K562 (cell line): ENCODE measurements around the gene CLDN5.

Source experiments
- CBX3 ChIP-seq, 2 experiments: IDR thresholded peaks; 1 replicate in 1 of 2; 2 replicates in 1 of 2; pipeline ENCODE4 v1.6.1; 2012; ENCODE audit warnings: inconsistent platforms in 2 of 2, low read length in 2 of 2, borderline replicate concordance in 1 of 2, control low read depth in 1 of 2
- CTCF ChIP-seq, 3 experiments: IDR thresholded peaks in 2 of 3; conservative IDR thresholded peaks in 1 of 3; 2 replicates each; pipeline ENCODE4 v1.5.1; 2011 to 2012; ENCODE audit warnings: low read length in 3 of 3, mild to moderate bottlenecking in 3 of 3, control low read depth in 2 of 3, improper control_type of control experiment in 1 of 3, inconsistent platforms in 1 of 3, low read depth in 1 of 3, mixed read lengths in 1 of 3, moderate library complexity in 1 of 3; ENCODE audit not compliant: insufficient read depth in 2 of 3
- ELK1 ChIP-seq: sonication (generic); formaldehyde crosslinking; IDR thresholded peaks from 2 replicates; pipeline ENCODE4 v1.8.1; 2022; ENCODE audit warnings: missing genetic modification reagents
- RAD21 ChIP-seq, 2 experiments: fragments of 250-450 bp in 1 of 2; fragments of 450-650 bp in 1 of 2; sonication (Bioruptor Pico) in 1 of 2; formaldehyde crosslinking in 1 of 2; IDR thresholded peaks in 1 of 2; conservative IDR thresholded peaks in 1 of 2; 2 replicates each; pipeline versions ENCODE4 v1.4.0 to v1.8.0; 2020 to 2022; ENCODE audit warnings: mild to moderate bottlenecking in 2 of 2, moderate library complexity in 1 of 2
- TCF3 ChIP-seq: sonication (generic); formaldehyde crosslinking; IDR thresholded peaks from 2 replicates; pipeline ENCODE4 v1.4.0; 2020; ENCODE audit warnings: mild to moderate bottlenecking, missing genetic modification reagents
- ZNF551 ChIP-seq: fragments of 250-450 bp; sonication (Bioruptor Pico); IDR thresholded peaks from 2 replicates; pipeline ENCODE4 v1.5.0; 2021; ENCODE audit warnings: mild to moderate bottlenecking, moderate library complexity

GRCh38 chr22:19555651-19556050, 31.4 kb upstream of the CLDN5 start:
- TF ChIP-seq RAD21 (CRISPR knock-in tag; conservative IDR thresholded peaks at IDR 0.05 in 1 of 2, IDR thresholded peaks at IDR 0.05 in 1 of 2) (no peak), CTCF (IDR thresholded peaks at IDR 0.05 in 2 of 3, conservative IDR thresholded peaks at IDR 0.05 in 1 of 3; ENCODE audit: insufficient read depth in 2 of 3, low read depth in 1 of 3, low read length in 3 of 3) (no peak), ZNF551 (CRISPR knock-in tag) (no peak), TCF3 (CRISPR knock-in tag) (no peak), ELK1 (CRISPR knock-in tag) (no peak), CBX3 (IDR thresholded peaks at IDR 0.05; ENCODE audit: borderline replicate concordance in 1 of 2, low read length in 2 of 2) (no peak)
